HS-27A (cell line): ENCODE data around the gene KRTAP4-4.
"Not testable (repeated sequence)": the region's sequence is repeated elsewhere in the genome, so short reads cannot be mapped to it uniquely, and the experiment has no call there.

ENCODE experiments used
- DNase-seq: peaks from one replicate; pipeline ENCODE4 v3.0.0-alpha.2; 2012; ENCODE audit warnings: low read depth, missing footprints

Gene KRTAP4-4

DNA sequence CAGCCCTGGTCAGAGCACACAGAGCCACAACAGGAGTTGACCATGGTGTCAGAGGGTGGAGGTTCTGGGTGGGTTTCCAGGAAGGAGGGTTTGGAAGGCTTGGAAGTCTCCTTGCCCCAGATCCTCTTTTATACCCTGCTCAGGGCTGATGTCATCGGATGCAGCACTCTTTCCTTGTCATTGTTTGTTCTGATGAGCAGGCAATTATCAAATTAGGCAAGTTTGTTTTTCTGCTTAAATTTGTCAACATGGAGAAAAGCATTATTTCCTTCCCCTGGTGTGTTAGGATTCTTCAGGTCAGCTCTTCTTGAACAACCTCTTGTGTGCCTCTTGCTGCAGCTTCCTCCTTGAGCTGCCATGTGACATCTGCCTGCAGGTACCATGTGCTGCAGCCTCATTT is at the start of gene KRTAP4-4:
KRTAP4-4 (minus strand) TSS at position 101 of the 400 bp plus-strand sequence; CDS start at position 44, 57 bp downstream.
- DNase-seq, result no peak

GRCh38 chr17:41199421-41200078 is 39.0 kb upstream of the KRTAP4-4 start:
- DNase-seq, result no peak

DNA sequence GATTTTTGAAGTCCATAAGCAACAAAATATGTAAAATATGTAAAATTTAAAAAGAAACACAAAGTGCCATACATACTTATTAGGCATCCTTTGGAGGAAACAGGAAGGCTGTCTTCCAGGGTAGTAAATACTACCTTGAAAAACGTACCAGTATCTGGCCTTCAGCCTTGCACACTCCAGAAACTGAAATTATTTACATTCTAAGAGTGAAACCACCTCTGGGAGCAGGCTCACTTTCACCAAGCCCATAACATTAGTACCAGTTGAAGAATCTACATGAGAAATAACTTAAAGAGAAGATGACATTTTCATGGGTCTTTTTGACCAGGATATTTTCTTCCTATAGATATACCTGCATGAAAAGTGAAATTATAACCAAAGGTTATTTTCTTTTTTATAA is 35.5 kb upstream of the KRTAP4-4 start:
- no peak for DNase-seq

DNA sequence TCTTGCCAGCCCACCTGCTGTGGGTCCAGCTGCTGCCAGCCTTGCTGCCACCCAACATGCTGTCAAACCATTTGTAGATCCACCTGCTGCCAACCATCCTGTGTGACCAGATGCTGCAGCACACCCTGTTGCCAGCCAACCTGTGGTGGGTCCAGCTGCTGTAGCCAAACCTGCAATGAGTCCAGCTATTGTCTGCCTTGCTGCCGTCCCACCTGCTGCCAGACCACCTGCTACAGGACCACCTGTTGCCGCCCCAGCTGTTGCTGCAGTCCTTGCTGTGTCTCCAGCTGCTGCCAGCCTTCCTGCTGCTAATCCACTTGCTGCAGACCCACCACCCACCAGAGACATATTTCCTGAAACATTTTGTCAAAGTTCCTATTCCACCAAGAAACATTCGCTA is 29.8 kb upstream of the KRTAP4-4 start:
- DNase-seq, result no peak

- not testable (repeated sequence) for DNase-seq
These were observed 29.3 kb upstream of the KRTAP4-4 start, which contains the start of gene KRTAP9-1 for GRCh38 chr17:41189837-41190318. Gene KRTAP9-1 (plus strand): TSS chr17:41189887. CDS start chr17:41189887, 0 bp downstream.

GRCh38 chr17:41186872-41187271 is 26.3 kb upstream of the KRTAP4-4 start:
- DNase-seq, result no peak

GRCh38 chr17:41185001-41185400 is 24.5 kb upstream of the KRTAP4-4 start:
- DNase-seq, result no peak

DNA sequence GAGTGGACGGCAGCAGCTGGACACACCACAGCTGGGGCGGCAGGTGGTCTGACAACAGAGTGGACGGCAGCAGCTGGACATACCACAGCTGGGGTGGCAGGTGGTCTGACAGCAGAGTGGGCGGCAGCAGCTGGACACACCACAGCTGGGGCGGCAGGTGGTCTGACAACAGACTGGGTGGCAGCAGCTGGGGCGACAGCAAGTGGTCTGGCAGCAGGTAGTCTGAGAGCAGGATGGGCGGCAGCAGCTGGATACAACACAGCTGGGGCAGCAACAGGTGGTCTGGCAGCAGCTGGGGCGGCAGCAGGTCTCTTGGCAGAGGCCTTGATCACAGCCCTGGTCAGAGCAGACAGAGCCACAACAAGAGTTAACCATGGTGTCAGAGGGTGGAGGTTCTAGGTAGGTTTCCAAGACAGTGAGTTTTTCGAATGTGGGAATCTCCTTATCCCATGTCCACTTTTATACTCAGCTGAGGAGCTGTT is 24.0 kb upstream of the KRTAP4-4 start, which contains the start of gene KRTAP4-1:
KRTAP4-1 (minus strand) TSS at position 432 of the 482 bp plus-strand sequence; CDS start at position 375, 57 bp downstream.
- DNase-seq, result no peak

- no peak for DNase-seq
These were observed 18.5 kb upstream of the KRTAP4-4 start for GRCh38 chr17:41178843-41179616.

DNA sequence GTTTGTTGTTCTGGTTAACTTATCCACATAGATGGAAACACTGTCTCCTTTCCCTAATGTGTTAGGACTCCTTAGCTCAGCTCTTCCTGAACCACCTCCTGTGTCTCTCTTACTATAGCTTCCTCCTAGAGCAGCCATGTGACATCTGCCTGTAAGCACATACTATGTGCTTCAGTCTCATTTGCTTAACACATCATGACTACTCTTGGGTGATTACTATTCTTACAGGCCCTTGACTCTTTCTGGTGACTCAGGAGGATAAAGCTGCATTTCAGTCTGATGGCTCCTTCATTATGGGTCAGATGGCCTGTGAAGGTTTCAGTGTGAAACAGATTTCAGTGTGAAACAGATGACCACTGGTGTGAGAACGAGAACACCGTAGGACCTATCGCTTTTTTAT is 17.8 kb upstream of the KRTAP4-4 start:
- no peak for DNase-seq

- DNase-seq, result no peak
These were observed 17.3 kb upstream of the KRTAP4-4 start, which contains the start of gene KRTAP4-2 for GRCh38 chr17:41177727-41178271. Gene KRTAP4-2 (minus strand): TSS chr17:41178221. CDS start chr17:41178164, 57 bp downstream.

- DNase-seq, result no peak
These were observed 16.3 kb upstream of the KRTAP4-4 start for GRCh38 chr17:41176744-41177387.

GRCh38 chr17:41171886-41172285 is 11.3 kb upstream of the KRTAP4-4 start:
- no peak for DNase-seq

DNA sequence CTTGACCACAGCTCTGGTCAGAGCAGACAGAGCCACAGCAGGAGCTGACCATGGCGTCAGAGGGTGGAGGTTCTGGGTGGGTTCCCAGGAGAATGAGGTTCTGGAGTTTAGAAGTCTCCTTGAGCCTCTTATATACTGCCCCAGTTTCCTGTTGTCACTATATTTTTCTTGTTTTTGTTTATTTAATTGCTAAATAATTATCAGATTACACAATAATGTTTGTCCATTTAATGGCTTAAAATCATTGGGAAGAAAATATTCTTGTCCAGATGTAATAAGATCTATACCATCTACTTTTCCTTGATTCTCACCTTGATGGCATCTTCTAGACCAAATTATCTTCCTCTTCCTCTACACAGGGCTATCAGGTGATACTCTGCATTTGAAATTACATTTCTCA is 7.6 kb upstream of the KRTAP4-4 start, which contains the start of gene KRTAP4-3:
KRTAP4-3 (minus strand) TSS at position 101 of the 400 bp plus-strand sequence; CDS start at position 52, 49 bp downstream.
- no peak for DNase-seq

GRCh38 chr17:41167561-41167960 is 7.0 kb upstream of the KRTAP4-4 start:
- DNase-seq, result no peak

- no peak for DNase-seq
These were observed 3.3 kb upstream of the KRTAP4-4 start for GRCh38 chr17:41163828-41164227.

DNA sequence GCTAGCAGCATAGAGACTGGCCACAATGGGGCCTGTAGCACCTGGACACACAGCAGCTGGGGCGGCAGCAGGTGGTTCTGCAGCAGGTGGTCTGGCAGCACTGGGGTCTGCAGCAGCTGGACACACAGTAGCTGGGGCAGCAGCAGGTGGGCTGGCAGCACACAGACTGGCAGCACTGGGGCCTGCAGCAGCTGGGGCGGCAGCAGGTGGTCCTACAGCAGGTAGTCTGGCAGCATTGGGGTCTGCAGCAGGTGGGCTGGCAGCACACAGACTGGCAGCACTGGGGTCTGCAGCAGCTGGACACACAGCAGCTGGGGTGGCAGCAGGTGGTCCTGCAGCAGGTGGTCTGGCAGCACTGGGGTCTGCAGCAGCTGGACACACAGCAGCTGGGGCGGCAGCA is 358 bp downstream of the KRTAP4-4 start:
- DNase-seq, result not testable (repeated sequence)

DNA sequence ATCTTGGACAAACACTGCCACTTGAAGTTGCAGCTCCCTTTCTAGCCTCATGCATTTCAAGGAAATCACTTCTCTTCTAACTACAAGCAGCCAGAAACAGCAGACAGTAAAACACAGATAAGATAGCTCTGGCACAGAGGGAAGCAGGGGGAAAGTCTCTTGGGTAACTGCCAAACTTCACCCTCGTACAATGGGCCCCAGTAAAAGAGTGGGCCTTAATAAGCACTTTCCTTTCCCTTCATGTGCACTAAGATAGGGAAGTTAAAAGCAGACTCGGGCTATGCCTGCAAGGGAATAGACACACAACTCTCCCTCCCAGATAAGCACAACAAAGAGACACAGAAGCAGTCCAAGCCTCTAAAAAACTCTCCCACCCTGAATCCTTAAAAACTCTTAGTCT is 6.7 kb downstream of the KRTAP4-4 start:
- DNase-seq, result no peak

GRCh38 chr17:41151525-41151924 is 9.0 kb downstream of the KRTAP4-4 start:
- no peak for DNase-seq

- DNase-seq, result no peak
These were observed 10.5 kb downstream of the KRTAP4-4 start for GRCh38 chr17:41150026-41150425.

GRCh38 chr17:41149652-41149985 is 10.9 kb downstream of the KRTAP4-4 start, which contains the start of gene KRTAP4-5:
Gene KRTAP4-5 (minus strand): TSS chr17:41149825. CDS start chr17:41149767, 58 bp downstream.
- no peak for DNase-seq
